ENCODE measurements around the gene ENAH. TPM values are rescaled to one million over a fixed set of nuclear protein-coding genes. Genes with fewer than 3 reads are reported as not detected.
A peak's percentile ranks its signal among the peaks of the same experiment; 100 is the strongest.

Gene ENAH
- total and polyA plus RNA-seq, 2 experiments from 2014 or later = 109 to 184 TPM

DNA sequence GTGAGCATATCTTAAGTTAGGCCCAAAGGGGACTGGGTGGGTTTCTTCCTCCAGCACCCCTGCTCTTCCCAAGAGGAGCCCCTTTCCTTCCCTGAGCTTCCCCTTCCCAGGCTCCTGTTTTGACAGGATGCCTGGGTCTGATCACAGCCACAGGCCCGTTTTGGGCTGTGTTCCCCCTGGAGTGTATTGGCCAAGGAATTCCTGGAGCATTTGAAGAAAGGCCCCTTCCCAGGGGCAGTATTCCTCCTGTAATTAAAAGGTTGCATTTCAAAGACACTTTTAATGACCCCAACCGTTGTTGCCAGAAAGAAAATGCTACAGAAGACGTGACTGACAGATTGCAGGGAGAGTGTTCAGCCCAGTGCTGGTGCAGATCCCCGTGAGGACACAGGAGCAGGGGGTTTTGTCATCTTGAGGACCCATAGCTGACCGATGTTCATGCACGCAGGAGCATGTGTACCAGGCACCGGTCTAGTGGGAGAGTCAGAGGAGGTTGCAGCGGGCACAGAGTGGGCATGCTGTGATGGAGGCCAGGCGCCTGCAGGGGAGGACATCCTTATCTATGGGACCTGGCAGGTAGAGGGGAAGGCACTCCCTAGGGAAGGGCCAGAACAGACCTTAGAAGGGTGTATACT, 205.8 kb downstream of the ENAH start:
- no peaks in the 10 kb centered on the region for H4K20me1 ChIP-seq (replicated peaks; ENCODE audit: insufficient read depth)
- H3K4me1 Mint-ChIP-seq = peaks cover 32% of the 10 kb centered on the region
- no peaks in the 10 kb centered on the region for H3K9me3 Mint-ChIP-seq
- H3K36me3 ChIP-seq (ENCODE audit: insufficient read depth) = no peaks in the 10 kb centered on the region
- no peaks in the 10 kb centered on the region for H3F3A ChIP-seq (replicated peaks; ENCODE audit: low read depth)
- H3K79me2 ChIP-seq (replicated peaks; ENCODE audit: insufficient read depth) = no peaks in the 10 kb centered on the region
- H3K4me3 Mint-ChIP-seq = no peak overlapping the region
- H2AFZ ChIP-seq = peak overlapping the region; percentile 87; the same call in 1 of the 2 replicates
- no peaks in the 10 kb centered on the region for H3K36me3 Mint-ChIP-seq (ENCODE audit: low read depth)
- peak; percentile 21 for ATAC-seq
- H3K27me3 ChIP-seq (ENCODE audit: insufficient read depth) = no peaks in the 10 kb centered on the region
- H3K27ac Mint-ChIP-seq = no peak overlapping the region; the same call in 1 of the 2 replicates
- no peaks in the 10 kb centered on the region for H3K9me2 ChIP-seq (ENCODE audit: insufficient read depth)
- no peak for DNase-seq (ENCODE audit: low spot score)
- H3K4me3 ChIP-seq = no peak overlapping the region
- peaks cover 13% of the 10 kb centered on the region for H3K4me1 ChIP-seq (ENCODE audit: insufficient read depth)
- peak overlapping the region; percentile 43; the same call in 1 of the 2 replicates for H3K4me2 ChIP-seq
- no peak for TF ChIP-seq ZNF114 (CRISPR knock-in tag; IDR thresholded peaks at IDR 0.05)
- TF ChIP-seq, protein P1, sequence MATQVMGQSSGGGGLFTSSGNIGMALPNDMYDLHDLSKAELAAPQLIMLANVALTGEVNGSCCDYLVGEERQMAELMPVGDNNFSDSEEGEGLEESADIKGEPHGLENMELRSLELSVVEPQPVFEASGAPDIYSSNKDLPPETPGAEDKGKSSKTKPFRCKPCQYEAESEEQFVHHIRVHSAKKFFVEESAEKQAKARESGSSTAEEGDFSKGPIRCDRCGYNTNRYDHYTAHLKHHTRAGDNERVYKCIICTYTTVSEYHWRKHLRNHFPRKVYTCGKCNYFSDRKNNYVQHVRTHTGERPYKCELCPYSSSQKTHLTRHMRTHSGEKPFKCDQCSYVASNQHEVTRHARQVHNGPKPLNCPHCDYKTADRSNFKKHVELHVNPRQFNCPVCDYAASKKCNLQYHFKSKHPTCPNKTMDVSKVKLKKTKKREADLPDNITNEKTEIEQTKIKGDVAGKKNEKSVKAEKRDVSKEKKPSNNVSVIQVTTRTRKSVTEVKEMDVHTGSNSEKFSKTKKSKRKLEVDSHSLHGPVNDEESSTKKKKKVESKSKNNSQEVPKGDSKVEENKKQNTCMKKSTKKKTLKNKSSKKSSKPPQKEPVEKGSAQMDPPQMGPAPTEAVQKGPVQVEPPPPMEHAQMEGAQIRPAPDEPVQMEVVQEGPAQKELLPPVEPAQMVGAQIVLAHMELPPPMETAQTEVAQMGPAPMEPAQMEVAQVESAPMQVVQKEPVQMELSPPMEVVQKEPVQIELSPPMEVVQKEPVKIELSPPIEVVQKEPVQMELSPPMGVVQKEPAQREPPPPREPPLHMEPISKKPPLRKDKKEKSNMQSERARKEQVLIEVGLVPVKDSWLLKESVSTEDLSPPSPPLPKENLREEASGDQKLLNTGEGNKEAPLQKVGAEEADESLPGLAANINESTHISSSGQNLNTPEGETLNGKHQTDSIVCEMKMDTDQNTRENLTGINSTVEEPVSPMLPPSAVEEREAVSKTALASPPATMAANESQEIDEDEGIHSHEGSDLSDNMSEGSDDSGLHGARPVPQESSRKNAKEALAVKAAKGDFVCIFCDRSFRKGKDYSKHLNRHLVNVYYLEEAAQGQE (IDR thresholded peaks at IDR 0.05; ENCODE audit: unreplicated experiment) = no peak
- no peak for TF ChIP-seq EZH2 (IDR thresholded peaks at IDR 0.05; ENCODE audit: low read depth, unreplicated experiment)
- TF ChIP-seq EZH2phosphoT487 (IDR thresholded peaks at IDR 0.05; ENCODE audit: unreplicated experiment) = no peak
- TF ChIP-seq CREB1 (CRISPR knock-in tag; IDR thresholded peaks at IDR 0.05; ENCODE audit: low read depth) = no peak
- TF ChIP-seq STAT1 (IDR thresholded peaks at IDR 0.05; ENCODE audit: unreplicated experiment) = no peak
- TF ChIP-seq, protein P2, sequence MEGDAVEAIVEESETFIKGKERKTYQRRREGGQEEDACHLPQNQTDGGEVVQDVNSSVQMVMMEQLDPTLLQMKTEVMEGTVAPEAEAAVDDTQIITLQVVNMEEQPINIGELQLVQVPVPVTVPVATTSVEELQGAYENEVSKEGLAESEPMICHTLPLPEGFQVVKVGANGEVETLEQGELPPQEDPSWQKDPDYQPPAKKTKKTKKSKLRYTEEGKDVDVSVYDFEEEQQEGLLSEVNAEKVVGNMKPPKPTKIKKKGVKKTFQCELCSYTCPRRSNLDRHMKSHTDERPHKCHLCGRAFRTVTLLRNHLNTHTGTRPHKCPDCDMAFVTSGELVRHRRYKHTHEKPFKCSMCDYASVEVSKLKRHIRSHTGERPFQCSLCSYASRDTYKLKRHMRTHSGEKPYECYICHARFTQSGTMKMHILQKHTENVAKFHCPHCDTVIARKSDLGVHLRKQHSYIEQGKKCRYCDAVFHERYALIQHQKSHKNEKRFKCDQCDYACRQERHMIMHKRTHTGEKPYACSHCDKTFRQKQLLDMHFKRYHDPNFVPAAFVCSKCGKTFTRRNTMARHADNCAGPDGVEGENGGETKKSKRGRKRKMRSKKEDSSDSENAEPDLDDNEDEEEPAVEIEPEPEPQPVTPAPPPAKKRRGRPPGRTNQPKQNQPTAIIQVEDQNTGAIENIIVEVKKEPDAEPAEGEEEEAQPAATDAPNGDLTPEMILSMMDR (conservative IDR thresholded peaks at IDR 0.05; ENCODE audit: low read depth in 2 of 2) = no peak
- TF ChIP-seq, protein P3, sequence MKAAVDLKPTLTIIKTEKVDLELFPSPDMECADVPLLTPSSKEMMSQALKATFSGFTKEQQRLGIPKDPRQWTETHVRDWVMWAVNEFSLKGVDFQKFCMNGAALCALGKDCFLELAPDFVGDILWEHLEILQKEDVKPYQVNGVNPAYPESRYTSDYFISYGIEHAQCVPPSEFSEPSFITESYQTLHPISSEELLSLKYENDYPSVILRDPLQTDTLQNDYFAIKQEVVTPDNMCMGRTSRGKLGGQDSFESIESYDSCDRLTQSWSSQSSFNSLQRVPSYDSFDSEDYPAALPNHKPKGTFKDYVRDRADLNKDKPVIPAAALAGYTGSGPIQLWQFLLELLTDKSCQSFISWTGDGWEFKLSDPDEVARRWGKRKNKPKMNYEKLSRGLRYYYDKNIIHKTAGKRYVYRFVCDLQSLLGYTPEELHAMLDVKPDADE (IDR thresholded peaks at IDR 0.05) = no peak
- TF ChIP-seq, protein P4, sequence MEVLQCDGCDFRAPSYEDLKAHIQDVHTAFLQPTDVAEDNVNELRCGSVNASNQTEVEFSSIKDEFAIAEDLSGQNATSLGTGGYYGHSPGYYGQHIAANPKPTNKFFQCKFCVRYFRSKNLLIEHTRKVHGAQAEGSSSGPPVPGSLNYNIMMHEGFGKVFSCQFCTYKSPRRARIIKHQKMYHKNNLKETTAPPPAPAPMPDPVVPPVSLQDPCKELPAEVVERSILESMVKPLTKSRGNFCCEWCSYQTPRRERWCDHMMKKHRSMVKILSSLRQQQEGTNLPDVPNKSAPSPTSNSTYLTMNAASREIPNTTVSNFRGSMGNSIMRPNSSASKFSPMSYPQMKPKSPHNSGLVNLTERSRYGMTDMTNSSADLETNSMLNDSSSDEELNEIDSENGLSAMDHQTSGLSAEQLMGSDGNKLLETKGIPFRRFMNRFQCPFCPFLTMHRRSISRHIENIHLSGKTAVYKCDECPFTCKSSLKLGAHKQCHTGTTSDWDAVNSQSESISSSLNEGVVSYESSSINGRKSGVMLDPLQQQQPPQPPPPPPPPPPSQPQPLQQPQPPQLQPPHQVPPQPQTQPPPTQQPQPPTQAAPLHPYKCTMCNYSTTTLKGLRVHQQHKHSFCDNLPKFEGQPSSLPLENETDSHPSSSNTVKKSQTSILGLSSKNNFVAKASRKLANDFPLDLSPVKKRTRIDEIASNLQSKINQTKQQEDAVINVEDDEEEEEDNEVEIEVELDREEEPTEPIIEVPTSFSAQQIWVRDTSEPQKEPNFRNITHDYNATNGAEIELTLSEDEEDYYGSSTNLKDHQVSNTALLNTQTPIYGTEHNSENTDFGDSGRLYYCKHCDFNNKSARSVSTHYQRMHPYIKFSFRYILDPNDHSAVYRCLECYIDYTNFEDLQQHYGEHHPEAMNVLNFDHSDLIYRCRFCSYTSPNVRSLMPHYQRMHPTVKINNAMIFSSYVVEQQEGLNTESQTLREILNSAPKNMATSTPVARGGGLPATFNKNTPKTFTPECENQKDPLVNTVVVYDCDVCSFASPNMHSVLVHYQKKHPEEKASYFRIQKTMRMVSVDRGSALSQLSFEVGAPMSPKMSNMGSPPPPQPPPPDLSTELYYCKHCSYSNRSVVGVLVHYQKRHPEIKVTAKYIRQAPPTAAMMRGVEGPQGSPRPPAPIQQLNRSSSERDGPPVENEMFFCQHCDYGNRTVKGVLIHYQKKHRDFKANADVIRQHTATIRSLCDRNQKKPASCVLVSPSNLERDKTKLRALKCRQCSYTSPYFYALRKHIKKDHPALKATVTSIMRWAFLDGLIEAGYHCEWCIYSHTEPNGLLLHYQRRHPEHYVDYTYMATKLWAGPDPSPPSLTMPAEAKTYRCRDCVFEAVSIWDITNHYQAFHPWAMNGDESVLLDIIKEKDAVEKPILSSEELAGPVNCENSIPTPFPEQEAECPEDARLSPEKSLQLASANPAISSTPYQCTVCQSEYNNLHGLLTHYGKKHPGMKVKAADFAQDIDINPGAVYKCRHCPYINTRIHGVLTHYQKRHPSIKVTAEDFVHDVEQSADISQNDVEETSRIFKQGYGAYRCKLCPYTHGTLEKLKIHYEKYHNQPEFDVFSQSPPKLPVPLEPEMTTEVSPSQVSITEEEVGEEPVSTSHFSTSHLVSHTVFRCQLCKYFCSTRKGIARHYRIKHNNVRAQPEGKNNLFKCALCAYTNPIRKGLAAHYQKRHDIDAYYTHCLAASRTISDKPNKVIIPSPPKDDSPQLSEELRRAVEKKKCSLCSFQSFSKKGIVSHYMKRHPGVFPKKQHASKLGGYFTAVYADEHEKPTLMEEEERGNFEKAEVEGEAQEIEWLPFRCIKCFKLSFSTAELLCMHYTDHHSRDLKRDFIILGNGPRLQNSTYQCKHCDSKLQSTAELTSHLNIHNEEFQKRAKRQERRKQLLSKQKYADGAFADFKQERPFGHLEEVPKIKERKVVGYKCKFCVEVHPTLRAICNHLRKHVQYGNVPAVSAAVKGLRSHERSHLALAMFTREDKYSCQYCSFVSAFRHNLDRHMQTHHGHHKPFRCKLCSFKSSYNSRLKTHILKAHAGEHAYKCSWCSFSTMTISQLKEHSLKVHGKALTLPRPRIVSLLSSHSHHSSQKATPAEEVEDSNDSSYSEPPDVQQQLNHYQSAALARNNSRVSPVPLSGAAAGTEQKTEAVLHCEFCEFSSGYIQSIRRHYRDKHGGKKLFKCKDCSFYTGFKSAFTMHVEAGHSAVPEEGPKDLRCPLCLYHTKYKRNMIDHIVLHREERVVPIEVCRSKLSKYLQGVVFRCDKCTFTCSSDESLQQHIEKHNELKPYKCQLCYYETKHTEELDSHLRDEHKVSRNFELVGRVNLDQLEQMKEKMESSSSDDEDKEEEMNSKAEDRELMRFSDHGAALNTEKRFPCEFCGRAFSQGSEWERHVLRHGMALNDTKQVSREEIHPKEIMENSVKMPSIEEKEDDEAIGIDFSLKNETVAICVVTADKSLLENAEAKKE (CRISPR knock-in tag; IDR thresholded peaks at IDR 0.05) = no peak
- no peak for TF ChIP-seq POLR2AphosphoS5 (IDR thresholded peaks at IDR 0.05; ENCODE audit: low read depth)
- no peak for TF ChIP-seq NANOG (IDR thresholded peaks at IDR 0.05; ENCODE audit: borderline replicate concordance)
- TF ChIP-seq JUNB (IDR thresholded peaks at IDR 0.05; ENCODE audit: unreplicated experiment) = no peak
- no peak for TF ChIP-seq ZNF331 (CRISPR knock-in tag; IDR thresholded peaks at IDR 0.05; ENCODE audit: low read depth)
- H3K27ac ChIP-seq (ENCODE audit: low read depth) = no peak overlapping the region
- peaks cover 17% of the 10 kb centered on the region for H3K27me3 Mint-ChIP-seq (ENCODE audit: insufficient read depth, low read depth, poor library complexity)
